AML-193 (cell line): ENCODE data around the gene CYP4V2.

ENCODE experiments used
- DNase-seq, 2 experiments: peaks; one replicate each; lab custom pipeline; 2025; lab: John Stamatoyannopoulos, UW

Gene CYP4V2

GRCh38 chr4:186189656-186190055 lies 1.7 kb upstream of the CYP4V2 start:
- no peak for DNase-seq

GRCh38 chr4:186190581-186191199 lies 677 bp upstream of the CYP4V2 start:
- peak; percentile 21 to 41 for DNase-seq

GRCh38 chr4:186192066-186192612 lies 772 bp downstream of the CYP4V2 start:
- DNase-seq, result peak; percentile 50 to 55

GRCh38 chr4:186193851-186194250 lies 2.5 kb downstream of the CYP4V2 start:
- DNase-seq, result no peak

DNA sequence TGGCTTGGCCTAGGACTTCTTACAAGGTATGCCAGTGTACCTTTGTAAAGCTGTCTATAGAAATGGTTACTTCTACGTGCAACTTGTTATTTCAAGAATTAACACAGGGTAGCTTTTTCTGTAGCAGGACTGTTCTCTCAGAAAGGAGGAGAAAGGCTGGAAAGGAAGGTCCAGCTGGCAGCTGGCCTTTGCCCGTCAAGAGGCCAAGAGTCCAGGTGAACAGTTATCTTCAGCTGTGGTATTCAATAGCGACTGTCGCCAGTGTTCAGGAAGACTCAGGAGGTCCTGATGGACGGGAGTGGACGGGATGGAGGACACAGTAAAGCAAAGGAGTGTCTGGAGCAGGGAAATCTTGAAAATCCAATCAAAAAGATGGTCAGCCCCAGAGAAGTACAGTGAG lies 4.7 kb downstream of the CYP4V2 start:
- no peak for DNase-seq

GRCh38 chr4:186200516-186200915 lies 9.1 kb downstream of the CYP4V2 start:
- no peak for DNase-seq

GRCh38 chr4:186201010-186201409 lies 9.6 kb downstream of the CYP4V2 start:
- DNase-seq, result no peak

DNA sequence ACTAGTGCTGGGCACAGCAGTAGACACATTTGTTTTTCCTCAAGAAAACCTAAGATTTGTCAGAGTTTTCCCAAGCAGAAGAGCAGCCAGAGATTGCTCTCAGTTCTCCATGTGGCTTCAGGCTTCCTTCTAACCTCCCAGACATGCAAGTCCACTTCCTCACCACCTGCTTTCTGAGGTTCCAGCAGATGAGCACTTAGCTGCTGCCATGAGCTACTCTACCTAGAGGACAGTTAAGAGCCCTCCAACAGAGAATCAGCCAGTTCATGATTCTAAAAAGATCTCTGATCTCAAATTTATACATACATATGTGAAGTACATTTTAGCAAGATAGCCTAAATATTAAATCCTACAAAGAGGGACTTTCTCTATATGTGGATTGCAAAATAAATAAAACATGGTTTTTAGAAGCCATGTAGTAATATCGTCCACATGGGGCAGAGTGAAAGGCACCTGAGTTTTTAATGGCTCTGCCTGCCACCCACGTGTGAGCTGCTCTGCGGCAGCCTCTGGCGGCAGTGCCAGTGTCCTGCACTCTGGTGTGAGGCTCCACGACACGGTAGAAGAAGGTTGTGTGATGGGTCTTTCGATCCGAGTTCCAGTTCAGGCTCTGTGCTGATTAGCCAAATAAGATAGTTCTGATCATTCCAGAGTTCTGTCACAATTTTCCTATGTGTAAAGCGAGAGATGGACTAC lies 10.3 kb downstream of the CYP4V2 start:
- DNase-seq, result peak; percentile 71 to 72

DNA sequence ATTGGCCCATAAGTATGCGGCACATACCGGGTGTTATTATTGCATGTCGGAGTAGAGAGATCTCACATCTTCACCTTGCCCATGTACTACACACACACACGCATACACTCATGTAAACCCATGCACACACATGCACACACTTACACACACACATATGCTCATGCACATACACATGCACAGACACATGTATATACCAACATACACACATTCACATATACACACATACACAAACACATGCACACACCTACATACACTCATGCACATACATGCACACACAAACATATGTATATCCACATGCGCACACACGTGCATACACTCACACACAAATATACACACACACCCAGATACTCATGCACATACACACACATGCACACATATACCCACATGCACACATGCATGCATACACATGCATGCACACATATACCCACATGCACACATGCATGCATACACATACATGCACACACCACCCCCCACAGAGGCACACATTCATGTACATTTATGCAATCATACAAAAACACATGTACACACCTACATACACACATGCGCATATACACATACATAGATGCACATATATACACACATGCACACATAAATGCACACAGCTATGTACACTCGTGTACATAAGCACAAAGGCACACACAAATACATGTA lies 11.2 kb downstream of the CYP4V2 start:
- DNase-seq, result no peak

DNA sequence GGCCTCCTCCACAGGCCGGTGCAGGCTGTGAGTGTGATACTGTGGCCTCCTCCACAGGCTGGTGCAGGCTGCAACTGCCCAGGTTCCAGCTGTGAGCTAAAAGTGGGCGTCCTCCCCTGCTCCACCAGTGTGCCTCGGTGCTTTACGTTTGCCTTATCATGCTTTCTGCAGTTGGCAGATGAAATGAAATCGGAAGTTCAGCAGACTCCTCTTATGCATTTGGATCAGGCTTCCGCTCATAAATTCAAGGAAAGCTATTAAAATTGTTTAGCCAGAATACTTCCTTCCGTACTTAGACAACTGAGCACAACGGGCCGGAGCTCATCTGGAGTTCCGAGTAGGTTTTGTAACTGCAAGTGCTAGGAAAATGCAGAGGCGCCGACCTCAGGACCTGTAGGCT lies 12.0 kb downstream of the CYP4V2 start:
- peak; percentile 33 to 47 for DNase-seq

- peak; percentile 60 to 66 for DNase-seq
These were observed 12.8 kb downstream of the CYP4V2 start for GRCh38 chr4:186204103-186204559.

DNA sequence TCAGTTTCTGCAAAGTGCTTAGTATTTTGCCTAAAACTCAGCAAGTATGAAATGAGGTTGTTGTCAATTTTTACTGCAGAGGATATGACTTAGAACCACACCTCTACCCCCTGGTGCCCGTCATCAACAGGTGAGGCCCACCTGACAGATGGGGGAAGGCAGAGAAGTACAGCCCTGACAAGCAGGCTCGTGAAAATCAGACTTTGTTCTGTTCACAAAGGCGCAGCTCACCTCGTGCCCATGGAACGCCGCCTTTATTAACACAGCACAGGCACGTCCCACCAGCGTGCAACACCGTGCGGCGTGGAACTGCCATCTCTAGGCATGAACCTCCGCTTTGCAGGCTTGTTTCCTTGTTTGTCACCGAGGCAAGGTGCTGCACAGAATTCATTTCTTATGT lies 13.3 kb downstream of the CYP4V2 start:
- DNase-seq, result no peak

DNA sequence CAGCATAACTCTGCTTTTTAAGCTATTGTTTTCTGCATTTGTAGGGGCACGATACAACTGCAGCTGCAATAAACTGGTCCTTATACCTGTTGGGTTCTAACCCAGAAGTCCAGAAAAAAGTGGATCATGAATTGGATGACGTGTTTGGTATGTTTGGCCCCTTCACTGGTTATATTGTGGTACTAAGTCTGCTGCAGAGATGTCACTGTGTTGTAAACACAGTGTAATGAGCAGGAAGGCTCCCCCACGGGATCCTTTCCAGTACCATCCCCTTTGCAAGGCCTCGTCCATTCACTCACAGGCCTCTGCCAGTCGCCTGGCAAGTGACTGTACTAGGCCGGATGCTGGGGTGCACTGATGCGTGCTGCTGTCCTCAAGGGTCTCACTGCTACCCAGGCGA lies 13.8 kb downstream of the CYP4V2 start:
- no peak for DNase-seq

GRCh38 chr4:186216465-186217024 lies 25.2 kb downstream of the CYP4V2 start:
- no peak for DNase-seq

DNA sequence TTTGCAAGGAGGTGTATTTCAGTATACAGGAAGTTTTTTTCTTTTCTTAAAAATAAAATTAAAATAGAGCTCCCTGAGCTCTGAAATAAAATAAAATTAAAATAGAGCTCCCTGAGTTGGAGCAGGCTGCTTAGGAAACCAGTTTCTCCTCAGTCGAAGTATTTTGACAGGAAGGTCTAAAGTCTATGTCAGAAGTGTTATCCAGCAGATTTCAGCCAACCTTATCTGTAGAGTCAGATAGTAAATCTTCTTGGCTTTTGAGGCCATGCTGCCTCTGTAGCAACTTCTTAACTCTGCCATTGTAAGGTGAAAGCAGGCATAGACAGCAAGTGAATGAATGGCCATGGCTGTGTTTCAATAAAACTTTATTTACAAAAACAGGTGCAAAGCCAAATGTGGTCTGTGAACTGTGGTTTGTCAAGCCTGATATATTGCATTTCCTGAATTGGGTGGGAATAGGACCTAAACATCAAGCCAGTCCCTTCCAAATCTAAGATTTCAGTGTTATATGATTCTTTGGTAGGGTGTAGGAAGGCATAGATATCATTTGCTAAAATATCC lies 26.4 kb downstream of the CYP4V2 start:
- no peak for DNase-seq

- DNase-seq, result no peak
These were observed 30.3 kb downstream of the CYP4V2 start for GRCh38 chr4:186221624-186222023.

- DNase-seq, result no peak
These were observed 34.5 kb downstream of the CYP4V2 start for GRCh38 chr4:186225848-186226247.

DNA sequence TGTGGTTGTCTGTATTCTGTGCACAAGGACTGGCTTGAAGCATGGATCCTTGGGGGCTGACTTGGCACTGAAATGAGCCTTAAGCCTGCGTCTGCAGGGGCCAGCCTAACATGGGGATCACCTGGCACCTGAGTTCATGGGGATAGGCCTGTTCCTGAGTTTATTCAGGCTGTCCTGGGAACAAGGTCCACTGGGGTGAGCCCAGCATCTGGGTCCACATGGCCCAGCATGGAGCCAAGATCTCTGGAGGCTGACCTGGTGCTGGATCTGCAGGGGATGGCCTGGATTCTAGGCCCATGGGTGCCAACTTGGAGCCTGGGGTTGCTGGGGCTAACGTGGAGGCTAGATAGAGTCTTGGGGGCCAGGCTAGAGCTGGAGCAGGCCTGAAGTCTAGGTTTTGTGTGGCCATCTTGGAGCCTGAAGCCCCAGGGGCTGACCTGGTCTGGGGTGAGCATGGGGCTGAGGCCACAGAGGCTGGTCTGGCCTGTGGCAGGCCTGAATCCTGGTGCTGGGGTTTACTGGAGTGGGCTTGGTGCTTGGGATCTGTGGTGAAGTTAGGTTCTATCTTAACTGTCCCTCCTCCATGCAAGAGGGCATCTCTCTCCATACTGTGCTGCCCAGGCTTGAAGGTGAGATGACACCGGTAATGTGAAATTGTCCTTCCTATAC lies 35.3 kb downstream of the CYP4V2 start:
- DNase-seq, result no peak

- DNase-seq, result no peak
These were observed 35.9 kb downstream of the CYP4V2 start, which contains the start of gene KLKB1 for GRCh38 chr4:186227221-186227620. KLKB1 (plus strand) TSS chr4:186227507; CDS start chr4:186228196, 689 bp downstream.

GRCh38 chr4:186227744-186228513 lies 36.6 kb downstream of the CYP4V2 start:
- DNase-seq, result no peak

DNA sequence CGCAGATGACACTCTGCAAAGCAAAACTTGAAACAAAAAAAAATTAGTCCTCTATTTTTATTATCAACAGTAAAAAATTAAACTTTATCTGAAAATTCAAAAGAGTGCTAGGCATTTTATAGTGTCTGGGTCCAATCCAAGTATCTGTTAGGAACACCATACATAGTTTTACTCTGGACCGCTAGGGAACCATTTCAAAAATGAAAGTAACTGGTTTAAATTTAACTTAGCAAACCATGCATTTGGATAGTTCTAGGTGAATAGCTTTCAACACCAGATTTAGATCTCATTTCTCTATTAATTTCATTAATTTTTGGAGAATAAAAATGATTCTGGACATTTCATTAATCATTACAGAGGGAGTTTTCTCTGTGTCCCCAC lies 37.1 kb downstream of the CYP4V2 start:
- no peak for DNase-seq
